Measurements from ENCODE around the gene GATA6. TPM values are rescaled to one million over a fixed set of nuclear protein-coding genes. Genes with fewer than 3 reads are reported as not detected.

Gene GATA6
- total and polyA plus RNA-seq, 10 of the 15 experiments (the other 5 are each of a cell fraction or from before 2014, with no cell fraction given): 0.04 to 0.05 TPM; not detected in 8

DNA sequence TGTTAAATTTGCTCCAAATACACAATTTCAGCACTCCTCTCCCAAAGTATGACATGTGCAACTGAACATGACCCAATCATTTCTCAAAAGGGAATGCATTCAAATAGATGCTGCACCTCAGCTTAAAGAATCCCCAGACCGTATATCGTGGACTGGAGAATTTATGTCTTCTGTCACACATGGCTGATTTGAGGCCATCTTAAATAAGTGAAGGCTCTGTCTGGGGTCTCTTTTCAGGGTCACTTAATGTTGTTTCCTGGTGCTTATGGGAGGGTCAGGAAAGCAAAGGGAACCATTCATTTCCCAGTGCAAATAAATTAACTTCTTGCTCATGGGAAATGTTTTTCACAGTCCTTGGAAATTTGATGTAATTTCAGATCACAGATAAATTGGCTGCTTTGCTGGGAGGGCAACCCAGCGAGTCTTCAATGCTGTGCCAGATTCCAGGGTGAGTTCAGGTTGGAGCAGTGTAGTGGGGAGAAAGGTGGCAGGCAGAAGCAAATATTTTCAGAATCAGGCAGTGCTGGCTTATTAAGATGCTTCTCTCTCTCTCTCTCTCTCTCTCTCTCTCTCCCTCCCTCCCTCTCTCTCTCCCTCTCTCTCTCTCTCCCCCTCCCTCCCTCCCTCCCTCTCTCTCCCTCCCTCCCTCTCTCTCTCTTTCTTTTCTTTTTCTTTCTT is 34.3 kb downstream of the GATA6 start:
- FAIRE-seq: no peak
- intact Hi-C loops (cut with micrococcal nuclease; ENCODE audit: unreplicated experiment): no loop called here
- TF ChIP-seq USF1 (IDR thresholded peaks at IDR 0.05; ENCODE audit: borderline replicate concordance, extremely low read length, insufficient read depth, low read depth, low read length) (no peak), NFYA (IDR thresholded peaks at IDR 0.05; ENCODE audit: borderline replicate concordance, low read depth, low read length) (no peak), SREBF1 (IDR thresholded peaks at IDR 0.05; ENCODE audit: low read length) (no peak), ZNF384 (IDR thresholded peaks at IDR 0.05; ENCODE audit: borderline replicate concordance, low read depth, low read length) (no peak), IKZF1 (conservative IDR thresholded peaks at IDR 0.05) (no peak), ZZZ3 (IDR thresholded peaks at IDR 0.05; ENCODE audit: control insufficient read depth, insufficient read length, low read depth) (no peak), SMAD1 (IDR thresholded peaks at IDR 0.05; ENCODE audit: low read depth, partially characterized antibody) (no peak), HDAC6 (IDR thresholded peaks at IDR 0.05; ENCODE audit: unreplicated experiment) (no peak), NR2F1 (conservative IDR thresholded peaks at IDR 0.05) (no peak), JUND (IDR thresholded peaks at IDR 0.05; ENCODE audit: low read depth, low read length) (no peak), NRF1 (conservative IDR thresholded peaks at IDR 0.05; ENCODE audit: low read depth, low read length) (no peak), SP1 (IDR thresholded peaks at IDR 0.05; ENCODE audit: low read depth, low read length) (no peak), SIX5 (IDR thresholded peaks at IDR 0.05; ENCODE audit: low read depth, low read length, severe bottlenecking) (no peak)
- TF ChIP-seq, protein P1, sequence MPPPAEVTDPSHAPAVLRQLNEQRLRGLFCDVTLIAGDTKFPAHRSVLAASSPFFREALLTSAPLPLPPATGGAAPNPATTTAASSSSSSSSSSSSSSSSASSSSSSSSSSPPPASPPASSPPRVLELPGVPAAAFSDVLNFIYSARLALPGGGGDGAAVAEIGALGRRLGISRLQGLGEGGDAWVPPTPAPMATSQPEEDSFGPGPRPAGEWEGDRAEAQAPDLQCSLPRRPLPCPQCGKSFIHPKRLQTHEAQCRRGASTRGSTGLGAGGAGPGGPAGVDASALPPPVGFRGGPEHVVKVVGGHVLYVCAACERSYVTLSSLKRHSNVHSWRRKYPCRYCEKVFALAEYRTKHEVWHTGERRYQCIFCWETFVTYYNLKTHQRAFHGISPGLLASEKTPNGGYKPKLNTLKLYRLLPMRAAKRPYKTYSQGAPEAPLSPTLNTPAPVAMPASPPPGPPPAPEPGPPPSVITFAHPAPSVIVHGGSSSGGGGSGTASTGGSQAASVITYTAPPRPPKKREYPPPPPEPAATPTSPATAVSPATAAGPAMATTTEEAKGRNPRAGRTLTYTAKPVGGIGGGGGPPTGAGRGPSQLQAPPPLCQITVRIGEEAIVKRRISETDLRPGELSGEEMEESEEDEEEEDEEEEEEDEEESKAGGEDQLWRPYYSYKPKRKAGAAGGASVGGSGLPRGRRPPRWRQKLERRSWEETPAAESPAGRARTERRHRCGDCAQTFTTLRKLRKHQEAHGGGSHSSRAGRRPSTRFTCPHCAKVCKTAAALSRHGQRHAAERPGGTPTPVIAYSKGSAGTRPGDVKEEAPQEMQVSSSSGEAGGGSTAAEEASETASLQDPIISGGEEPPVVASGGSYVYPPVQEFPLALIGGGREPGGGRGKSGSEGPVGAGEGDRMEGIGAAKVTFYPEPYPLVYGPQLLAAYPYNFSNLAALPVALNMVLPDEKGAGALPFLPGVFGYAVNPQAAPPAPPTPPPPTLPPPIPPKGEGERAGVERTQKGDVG (CRISPR knock-in tag; IDR thresholded peaks at IDR 0.05): no peak
- TF ChIP-seq, protein P2, sequence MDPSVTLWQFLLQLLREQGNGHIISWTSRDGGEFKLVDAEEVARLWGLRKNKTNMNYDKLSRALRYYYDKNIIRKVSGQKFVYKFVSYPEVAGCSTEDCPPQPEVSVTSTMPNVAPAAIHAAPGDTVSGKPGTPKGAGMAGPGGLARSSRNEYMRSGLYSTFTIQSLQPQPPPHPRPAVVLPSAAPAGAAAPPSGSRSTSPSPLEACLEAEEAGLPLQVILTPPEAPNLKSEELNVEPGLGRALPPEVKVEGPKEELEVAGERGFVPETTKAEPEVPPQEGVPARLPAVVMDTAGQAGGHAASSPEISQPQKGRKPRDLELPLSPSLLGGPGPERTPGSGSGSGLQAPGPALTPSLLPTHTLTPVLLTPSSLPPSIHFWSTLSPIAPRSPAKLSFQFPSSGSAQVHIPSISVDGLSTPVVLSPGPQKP (IDR thresholded peaks at IDR 0.05; ENCODE audit: low read depth, low read length): no peak
- TF ChIP-seq, protein P3, sequence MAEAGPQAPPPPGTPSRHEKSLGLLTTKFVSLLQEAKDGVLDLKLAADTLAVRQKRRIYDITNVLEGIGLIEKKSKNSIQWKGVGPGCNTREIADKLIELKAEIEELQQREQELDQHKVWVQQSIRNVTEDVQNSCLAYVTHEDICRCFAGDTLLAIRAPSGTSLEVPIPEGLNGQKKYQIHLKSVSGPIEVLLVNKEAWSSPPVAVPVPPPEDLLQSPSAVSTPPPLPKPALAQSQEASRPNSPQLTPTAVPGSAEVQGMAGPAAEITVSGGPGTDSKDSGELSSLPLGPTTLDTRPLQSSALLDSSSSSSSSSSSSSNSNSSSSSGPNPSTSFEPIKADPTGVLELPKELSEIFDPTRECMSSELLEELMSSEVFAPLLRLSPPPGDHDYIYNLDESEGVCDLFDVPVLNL (IDR thresholded peaks at IDR 0.05; ENCODE audit: low read depth, low read length): no peak
- TF ChIP-seq, protein P4, sequence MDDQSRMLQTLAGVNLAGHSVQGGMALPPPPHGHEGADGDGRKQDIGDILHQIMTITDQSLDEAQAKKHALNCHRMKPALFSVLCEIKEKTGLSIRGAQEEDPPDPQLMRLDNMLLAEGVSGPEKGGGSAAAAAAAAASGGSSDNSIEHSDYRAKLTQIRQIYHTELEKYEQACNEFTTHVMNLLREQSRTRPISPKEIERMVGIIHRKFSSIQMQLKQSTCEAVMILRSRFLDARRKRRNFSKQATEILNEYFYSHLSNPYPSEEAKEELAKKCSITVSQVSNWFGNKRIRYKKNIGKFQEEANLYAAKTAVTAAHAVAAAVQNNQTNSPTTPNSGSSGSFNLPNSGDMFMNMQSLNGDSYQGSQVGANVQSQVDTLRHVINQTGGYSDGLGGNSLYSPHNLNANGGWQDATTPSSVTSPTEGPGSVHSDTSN (IDR thresholded peaks at IDR 0.05; ENCODE audit: insufficient replicate concordance, low read depth, low read length): no peak

More for the DNA sequence above, 34.3 kb downstream of the GATA6 start:
- in situ Hi-C loops (cut with MboI): no loop called here
- ChIA-PET SMC1A (ENCODE audit: uncharacterized antibody, unreplicated experiment) (no interaction called here), RAD21 (ENCODE audit: unreplicated experiment) (no interaction called here), CTCF (no interaction called here), POLR2A (no interaction called here)
- Histone ChIP-seq H3K4me3 (no peak overlapping the region), H3K79me2 (ENCODE audit: control insufficient read depth, insufficient read depth, low read length) (no peaks in the 10 kb centered on the region), H3K9ac (ENCODE audit: control insufficient read depth, insufficient read depth, low read length) (no peak overlapping the region), H2AFZ (ENCODE audit: control insufficient read depth, low read depth, low read length) (no peak overlapping the region), H3K4me1 (ENCODE audit: control insufficient read depth, insufficient read depth, low read length) (no peaks in the 10 kb centered on the region), H3K27ac (ENCODE audit: control insufficient read depth, insufficient read depth) (no peak overlapping the region), H3K36me3 (ENCODE audit: control insufficient read depth in 2 of 2, insufficient read depth in 2 of 2, low read length in 1 of 2) (no peaks in the 10 kb centered on the region), H3K27me3 (replicated peaks in 1 of 2; ENCODE audit: control insufficient read depth in 2 of 2, insufficient read depth in 2 of 2, low read length in 1 of 2) (no peaks in the 10 kb centered on the region; a peak in 1 of 4 replicates), H3K9me3 (replicated peaks; ENCODE audit: control insufficient read depth, insufficient read depth, low read length) (no peaks in the 10 kb centered on the region), H3K4me2 (ENCODE audit: control insufficient read depth, insufficient read depth) (no peak overlapping the region), H4K20me1 (ENCODE audit: control insufficient read depth, insufficient read depth) (no peaks in the 10 kb centered on the region)
- no TSS peak for BruUV-seq (replicated peaks)
- DNase-seq (ENCODE audit: low read depth, low spot score) (no peak), ATAC-seq (no peak)
- 53% methylated on average over 3 of the region's 3 CpGs for WGBS (ENCODE audit: insufficient coverage, insufficient replicate concordance, low lambda C conversion rate, missing lambda C conversion rate)

Data from GM12878 (cell line).